Urothelium cell line (cell line): Measurements from ENCODE around the gene TFIP11.

Source experiments
- DNase-seq: peaks from one replicate; pipeline ENCODE4 v3.0.0; 2011; ENCODE audit warnings: low spot score, mixed read lengths
- FAIRE-seq: peaks from 2 replicates; lab custom pipeline; 2011; peaks lifted over from hg19 to GRCh38; lab: Jason Lieb, UNC

TFIP11 gene

GRCh38 chr22:26512149-26512793 is at the start of gene TFIP11:
Gene TFIP11 (minus strand): TSS chr22:26512473. CDS start chr22:26510272, 2,201 bp downstream.
- FAIRE-seq = peak; percentile 100
- peak; percentile 100 for DNase-seq

- FAIRE-seq (peak; percentile 96), DNase-seq (no peak)
These were observed 49.6 kb upstream of the TFIP11 start for GRCh38 chr22:26561756-26562417.

- no peak for FAIRE-seq
- DNase-seq = no peak
These were observed 47.8 kb upstream of the TFIP11 start for GRCh38 chr22:26559961-26560575.

- DNase-seq (no peak), FAIRE-seq (peak; percentile 69)
These were observed 46.1 kb upstream of the TFIP11 start for GRCh38 chr22:26558248-26558895.

- peak; percentile 94 for FAIRE-seq
- DNase-seq = no peak
These were observed 44.6 kb upstream of the TFIP11 start for GRCh38 chr22:26556904-26557303.

GRCh38 chr22:26555478-26555877 is 43.2 kb upstream of the TFIP11 start:
- FAIRE-seq (no peak), DNase-seq (no peak)

- FAIRE-seq (peak; percentile 94), DNase-seq (no peak)
These were observed 42.7 kb upstream of the TFIP11 start for GRCh38 chr22:26554956-26555355.

GRCh38 chr22:26553056-26553752 is 40.9 kb upstream of the TFIP11 start:
- FAIRE-seq (peak; percentile 91), DNase-seq (peak; percentile 94)

GRCh38 chr22:26552466-26552865 is 40.2 kb upstream of the TFIP11 start:
- FAIRE-seq = peak; percentile 98
- no peak for DNase-seq

- FAIRE-seq (peak; percentile 23), DNase-seq (no peak)
These were observed 39.3 kb upstream of the TFIP11 start for GRCh38 chr22:26551568-26551967.

- peak; percentile 99 for FAIRE-seq
These were observed 38.3 kb upstream of the TFIP11 start for GRCh38 chr22:26550498-26551033.

GRCh38 chr22:26549902-26550497 is 37.7 kb upstream of the TFIP11 start:
- FAIRE-seq = no peak
- peak; percentile 41 for DNase-seq

More at GRCh38 chr22:26550498-26551033, 38.3 kb upstream of the TFIP11 start:
- peak; percentile 89 for DNase-seq

- DNase-seq = no peak
- no peak for FAIRE-seq
These were observed 36.7 kb upstream of the TFIP11 start for GRCh38 chr22:26548984-26549383.

- DNase-seq (no peak), FAIRE-seq (peak; percentile 90)
These were observed 36.0 kb upstream of the TFIP11 start for GRCh38 chr22:26548303-26548702.

- DNase-seq (no peak), FAIRE-seq (no peak)
These were observed 35.6 kb upstream of the TFIP11 start for GRCh38 chr22:26547837-26548236.

- FAIRE-seq (peak; percentile 90), DNase-seq (no peak)
These were observed 35.2 kb upstream of the TFIP11 start for GRCh38 chr22:26547426-26547825.

GRCh38 chr22:26546282-26546681 is 34.0 kb upstream of the TFIP11 start:
- DNase-seq (no peak), FAIRE-seq (peak; percentile 97)

- FAIRE-seq (peak; percentile 82), DNase-seq (no peak)
These were observed 33.6 kb upstream of the TFIP11 start for GRCh38 chr22:26545827-26546226.

- no peak for FAIRE-seq
- no peak for DNase-seq
These were observed 33.1 kb upstream of the TFIP11 start for GRCh38 chr22:26545385-26545784.

- FAIRE-seq (no peak), DNase-seq (no peak)
These were observed 32.2 kb upstream of the TFIP11 start for GRCh38 chr22:26544489-26544888.
